ENCODE data around the gene TALDO1. TPM values are rescaled to one million over a fixed set of nuclear protein-coding genes. Genes with fewer than 3 reads are reported as not detected.

The TALDO1 gene
- total and polyA plus RNA-seq, 2 of the 8 experiments (the other 6 are each of a cell fraction or from before 2014, with no cell fraction given) = 265 to 308 TPM

GRCh38 chr11:727859-728748 lies 19.2 kb upstream of the TALDO1 start (continued):
- TF ChIP-seq BCL11A (IDR thresholded peaks at IDR 0.05; ENCODE audit: low read depth in 2 of 2, low read length in 2 of 2) (no peak), CBX5 (IDR thresholded peaks at IDR 0.05; ENCODE audit: low read depth, low read length) (no peak), FOSL1 (IDR thresholded peaks at IDR 0.05; ENCODE audit: insufficient read depth, low read depth, low read length) (no peak), RAD21 (IDR thresholded peaks at IDR 0.05 in 1 of 2, conservative IDR thresholded peaks at IDR 0.05 in 1 of 2; ENCODE audit: low read depth in 2 of 2, low read length in 2 of 2) (peak; percentile 82 to 92), CEBPB (IDR thresholded peaks at IDR 0.05; ENCODE audit: low read depth, low read length) (no peak), ASH2L (IDR thresholded peaks at IDR 0.05; ENCODE audit: low read length) (no peak), EP300 (IDR thresholded peaks at IDR 0.05; ENCODE audit: borderline replicate concordance in 1 of 2, low read depth in 2 of 2, low read length in 2 of 2) (no peak), SUZ12 (IDR thresholded peaks at IDR 0.05; ENCODE audit: low read length) (no peak), SIRT6 (IDR thresholded peaks at IDR 0.05; ENCODE audit: low read length) (no peak), TAF7 (optimal IDR thresholded peaks at IDR 0.05; ENCODE audit: borderline replicate concordance, low read depth, low read length) (no peak), SP2 (IDR thresholded peaks at IDR 0.05; ENCODE audit: low read length) (no peak), POU5F1 (IDR thresholded peaks at IDR 0.05; ENCODE audit: low read depth, low read length) (no peak), KDM5A (IDR thresholded peaks at IDR 0.05; ENCODE audit: low read length) (no peak), CTCF (IDR thresholded peaks at IDR 0.05; ENCODE audit: control extremely low read depth in 1 of 3, insufficient read depth in 1 of 3, low read depth in 1 of 3, low read length in 3 of 3) (peak in 2 of 3 experiments; percentile 98 to 100; a peak in 3 of 4 replicates), SIX5 (IDR thresholded peaks at IDR 0.05; ENCODE audit: low read depth, low read length) (no peak), JUN (IDR thresholded peaks at IDR 0.05; ENCODE audit: low read depth, low read length) (no peak)

Data from H1 (cell line).